Measurements from ENCODE around the gene AASS.

The AASS gene

DNA sequence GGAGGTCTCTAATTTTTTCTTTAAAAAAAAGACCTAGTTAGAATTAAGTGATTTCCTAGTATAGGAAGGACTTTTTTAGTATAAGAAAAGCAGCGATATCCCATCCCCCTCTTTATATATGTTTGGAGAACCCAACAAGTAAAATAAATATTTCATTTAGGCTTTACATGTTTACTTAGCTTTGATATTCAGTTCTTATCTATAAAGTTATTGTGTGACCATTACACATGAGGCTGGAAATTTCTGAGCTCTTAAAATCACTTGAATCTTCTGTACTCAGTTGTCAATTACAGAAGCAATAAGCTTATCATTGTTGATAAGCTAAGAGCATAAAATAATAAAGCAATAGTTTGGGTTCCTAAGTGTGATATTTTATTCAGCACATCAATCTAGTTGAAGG lies 89.7 kb downstream of the AASS start:
- no peaks in the 10 kb centered on the region for H3K27me3 ChIP-seq (replicated peaks in 2 of 5; ENCODE audit: control insufficient read depth in 4 of 5, insufficient read depth in 5 of 5, low read length in 4 of 5)
- H3K27ac ChIP-seq (ENCODE audit: insufficient read depth in 1 of 2, low read depth in 1 of 2, low read length in 2 of 2, poor library complexity in 1 of 2, severe bottlenecking in 2 of 2) = no peak overlapping the region
- H3K9me3 ChIP-seq (ENCODE audit: control extremely low read depth in 1 of 5, control insufficient read depth in 4 of 5, insufficient read depth in 2 of 5, low read depth in 1 of 5, low read length in 4 of 5) = no peaks in the 10 kb centered on the region
- ChIA-PET CTCF (no interaction called here), POLR2A (no interaction called here)
- H3K36me3 ChIP-seq (ENCODE audit: control insufficient read depth in 4 of 4, insufficient read depth in 4 of 4, low read length in 3 of 4) = no peaks in the 10 kb centered on the region
- H3K4me3 ChIP-seq (ENCODE audit: control insufficient read depth in 1 of 7, extremely low read depth in 1 of 7, insufficient read depth in 4 of 7, low read depth in 2 of 7, low read length in 6 of 7) = no peak overlapping the region
- H3K4me1 ChIP-seq (ENCODE audit: control extremely low read depth in 1 of 4, control insufficient read depth in 4 of 4, insufficient read depth in 4 of 4, low read length in 3 of 4) = no peaks in the 10 kb centered on the region
- no peak for DNase-seq
- WGBS (ENCODE audit: insufficient coverage) = no CpG with 5 or more reads among the region's 1 CpG

GRCh38 chr7:122046402-122046801 lies 97.6 kb downstream of the AASS start:
- no peaks in the 10 kb centered on the region for H3K4me1 ChIP-seq (ENCODE audit: control extremely low read depth in 1 of 4, control insufficient read depth in 4 of 4, insufficient read depth in 4 of 4, low read length in 3 of 4)
- ChIA-PET POLR2A (no interaction called here), CTCF (interaction anchor here (1.0 kb wide), 1 partner anchor 53 kb away, joined by 3 read pairs; no protein-coding TSS in a partner anchor)
- H3K36me3 ChIP-seq (ENCODE audit: control insufficient read depth in 4 of 4, insufficient read depth in 4 of 4, low read length in 3 of 4) = no peaks in the 10 kb centered on the region
- 100% methylated on average over 2 of the region's 3 CpGs for WGBS (ENCODE audit: insufficient coverage)
- no peaks in the 10 kb centered on the region for H3K27me3 ChIP-seq (replicated peaks in 2 of 5; ENCODE audit: control insufficient read depth in 4 of 5, insufficient read depth in 5 of 5, low read length in 4 of 5)
- H3K27ac ChIP-seq (ENCODE audit: insufficient read depth in 1 of 2, low read depth in 1 of 2, low read length in 2 of 2, poor library complexity in 1 of 2, severe bottlenecking in 2 of 2) = no peak overlapping the region
- no peak for DNase-seq
- H3K9me3 ChIP-seq (ENCODE audit: control extremely low read depth in 1 of 5, control insufficient read depth in 4 of 5, insufficient read depth in 2 of 5, low read depth in 1 of 5, low read length in 4 of 5) = no peaks in the 10 kb centered on the region
- no peak overlapping the region for H3K4me3 ChIP-seq (ENCODE audit: control insufficient read depth in 1 of 7, extremely low read depth in 1 of 7, insufficient read depth in 4 of 7, low read depth in 2 of 7, low read length in 6 of 7)

GRCh38 chr7:122040147-122040546 lies 103.9 kb downstream of the AASS start:
- POLR2A ChIA-PET = no interaction called here
- Histone ChIP-seq H3K27me3 (replicated peaks in 2 of 5; ENCODE audit: control insufficient read depth in 4 of 5, insufficient read depth in 5 of 5, low read length in 4 of 5) (no peaks in the 10 kb centered on the region), H3K4me1 (ENCODE audit: control extremely low read depth in 1 of 4, control insufficient read depth in 4 of 4, insufficient read depth in 4 of 4, low read length in 3 of 4) (no peaks in the 10 kb centered on the region), H3K4me3 (ENCODE audit: control insufficient read depth in 1 of 7, extremely low read depth in 1 of 7, insufficient read depth in 4 of 7, low read depth in 2 of 7, low read length in 6 of 7) (no peak overlapping the region), H3K27ac (ENCODE audit: insufficient read depth in 1 of 2, low read depth in 1 of 2, low read length in 2 of 2, poor library complexity in 1 of 2, severe bottlenecking in 2 of 2) (no peak overlapping the region), H3K36me3 (ENCODE audit: control insufficient read depth in 4 of 4, insufficient read depth in 4 of 4, low read length in 3 of 4) (no peaks in the 10 kb centered on the region), H3K9me3 (ENCODE audit: control extremely low read depth in 1 of 5, control insufficient read depth in 4 of 5, insufficient read depth in 2 of 5, low read depth in 1 of 5, low read length in 4 of 5) (no peaks in the 10 kb centered on the region)
- DNase-seq = no peak
- CTCF ChIA-PET = no interaction called here
- WGBS (ENCODE audit: insufficient coverage) = 100% methylated on average over 3 of the region's 3 CpGs

- Histone ChIP-seq H3K36me3 (ENCODE audit: control insufficient read depth in 4 of 4, insufficient read depth in 4 of 4, low read length in 3 of 4) (no peaks in the 10 kb centered on the region), H3K9me3 (ENCODE audit: control extremely low read depth in 1 of 5, control insufficient read depth in 4 of 5, insufficient read depth in 2 of 5, low read depth in 1 of 5, low read length in 4 of 5) (no peaks in the 10 kb centered on the region), H3K27ac (ENCODE audit: insufficient read depth in 1 of 2, low read depth in 1 of 2, low read length in 2 of 2, poor library complexity in 1 of 2, severe bottlenecking in 2 of 2) (no peak overlapping the region), H3K4me3 (ENCODE audit: control insufficient read depth in 1 of 7, extremely low read depth in 1 of 7, insufficient read depth in 4 of 7, low read depth in 2 of 7, low read length in 6 of 7) (no peak overlapping the region), H3K27me3 (replicated peaks in 2 of 5; ENCODE audit: control insufficient read depth in 4 of 5, insufficient read depth in 5 of 5, low read length in 4 of 5) (no peaks in the 10 kb centered on the region), H3K4me1 (ENCODE audit: control extremely low read depth in 1 of 4, control insufficient read depth in 4 of 4, insufficient read depth in 4 of 4, low read length in 3 of 4) (no peaks in the 10 kb centered on the region)
- 100% methylated on average over 2 of the region's 3 CpGs for WGBS (ENCODE audit: insufficient coverage)
- no peak for DNase-seq
- CTCF ChIA-PET = no interaction called here
- POLR2A ChIA-PET = no interaction called here
These were observed 105.1 kb downstream of the AASS start for GRCh38 chr7:122038904-122039303.

- Histone ChIP-seq H3K9me3 (ENCODE audit: control extremely low read depth in 1 of 5, control insufficient read depth in 4 of 5, insufficient read depth in 2 of 5, low read depth in 1 of 5, low read length in 4 of 5) (no peaks in the 10 kb centered on the region), H3K27ac (ENCODE audit: insufficient read depth in 1 of 2, low read depth in 1 of 2, low read length in 2 of 2, poor library complexity in 1 of 2, severe bottlenecking in 2 of 2) (no peak overlapping the region), H3K27me3 (replicated peaks in 2 of 5; ENCODE audit: control insufficient read depth in 4 of 5, insufficient read depth in 5 of 5, low read length in 4 of 5) (no peaks in the 10 kb centered on the region), H3K36me3 (ENCODE audit: control insufficient read depth in 4 of 4, insufficient read depth in 4 of 4, low read length in 3 of 4) (no peaks in the 10 kb centered on the region), H3K4me1 (ENCODE audit: control extremely low read depth in 1 of 4, control insufficient read depth in 4 of 4, insufficient read depth in 4 of 4, low read length in 3 of 4) (no peaks in the 10 kb centered on the region), H3K4me3 (ENCODE audit: control insufficient read depth in 1 of 7, extremely low read depth in 1 of 7, insufficient read depth in 4 of 7, low read depth in 2 of 7, low read length in 6 of 7) (no peak overlapping the region)
- ChIA-PET CTCF (no interaction called here), POLR2A (no interaction called here)
- WGBS (ENCODE audit: insufficient coverage) = no CpG with 5 or more reads among the region's 3 CpGs
- DNase-seq = no peak
These were observed 105.9 kb downstream of the AASS start for GRCh38 chr7:122038134-122038533.

GRCh38 chr7:122035876-122036275 lies 108.2 kb downstream of the AASS start:
- H3K36me3 ChIP-seq (ENCODE audit: control insufficient read depth in 4 of 4, insufficient read depth in 4 of 4, low read length in 3 of 4) = no peaks in the 10 kb centered on the region
- no peak overlapping the region for H3K27ac ChIP-seq (ENCODE audit: insufficient read depth in 1 of 2, low read depth in 1 of 2, low read length in 2 of 2, poor library complexity in 1 of 2, severe bottlenecking in 2 of 2)
- no peak for DNase-seq
- POLR2A ChIA-PET = no interaction called here
- WGBS (ENCODE audit: insufficient coverage) = 100% methylated on average over 1 of the region's 1 CpG
- H3K9me3 ChIP-seq (ENCODE audit: control extremely low read depth in 1 of 5, control insufficient read depth in 4 of 5, insufficient read depth in 2 of 5, low read depth in 1 of 5, low read length in 4 of 5) = no peaks in the 10 kb centered on the region
- H3K27me3 ChIP-seq (replicated peaks in 2 of 5; ENCODE audit: control insufficient read depth in 4 of 5, insufficient read depth in 5 of 5, low read length in 4 of 5) = peaks cover 0 to 3% (median 0%) of the 10 kb centered on the region in 5 experiments
- CTCF ChIA-PET = interaction anchor here (1.2 kb wide), 1 partner anchor 9 kb away, joined by 5 read pairs; no protein-coding TSS in a partner anchor
- no peaks in the 10 kb centered on the region for H3K4me1 ChIP-seq (ENCODE audit: control extremely low read depth in 1 of 4, control insufficient read depth in 4 of 4, insufficient read depth in 4 of 4, low read length in 3 of 4)
- no peak overlapping the region for H3K4me3 ChIP-seq (ENCODE audit: control insufficient read depth in 1 of 7, extremely low read depth in 1 of 7, insufficient read depth in 4 of 7, low read depth in 2 of 7, low read length in 6 of 7)

- no peak overlapping the region for H3K4me3 ChIP-seq (ENCODE audit: control insufficient read depth in 1 of 7, extremely low read depth in 1 of 7, insufficient read depth in 4 of 7, low read depth in 2 of 7, low read length in 6 of 7)
- H3K4me1 ChIP-seq (ENCODE audit: control extremely low read depth in 1 of 4, control insufficient read depth in 4 of 4, insufficient read depth in 4 of 4, low read length in 3 of 4) = no peaks in the 10 kb centered on the region
- no peak for DNase-seq
- no peaks in the 10 kb centered on the region for H3K36me3 ChIP-seq (ENCODE audit: control insufficient read depth in 4 of 4, insufficient read depth in 4 of 4, low read length in 3 of 4)
- H3K27ac ChIP-seq (ENCODE audit: insufficient read depth in 1 of 2, low read depth in 1 of 2, low read length in 2 of 2, poor library complexity in 1 of 2, severe bottlenecking in 2 of 2) = no peak overlapping the region
- POLR2A ChIA-PET = no interaction called here
- no CpG with 5 or more reads among the region's 1 CpG for WGBS (ENCODE audit: insufficient coverage)
- no peaks in the 10 kb centered on the region for H3K9me3 ChIP-seq (ENCODE audit: control extremely low read depth in 1 of 5, control insufficient read depth in 4 of 5, insufficient read depth in 2 of 5, low read depth in 1 of 5, low read length in 4 of 5)
- H3K27me3 ChIP-seq (replicated peaks in 2 of 5; ENCODE audit: control insufficient read depth in 4 of 5, insufficient read depth in 5 of 5, low read length in 4 of 5) = peaks cover 0 to 3% (median 0%) of the 10 kb centered on the region in 5 experiments
- CTCF ChIA-PET = no interaction called here
These were observed 110.4 kb downstream of the AASS start for GRCh38 chr7:122033641-122034040.
